Neural cell (in vitro differentiated cells): ENCODE measurements around the gene DOCK2.

Experiments used
- CTCF ChIP-seq: fragments of 450-650 bp; IDR thresholded peaks from 2 replicates; pipeline ENCODE4 v1.5.1; 2014; ENCODE audit warnings: antibody characterized with exemption, mild to moderate bottlenecking, moderate library complexity; ENCODE audit not compliant: poor library complexity, severe bottlenecking
- EP300 ChIP-seq: fragments of 450-650 bp; conservative IDR thresholded peaks from 2 replicates; pipeline ENCODE4 v1.6.1; 2014; ENCODE audit warnings: antibody characterized with exemption, mild to moderate bottlenecking, moderate library complexity; ENCODE audit not compliant: poor library complexity, severe bottlenecking
- EZH2 ChIP-seq: fragments of 200-600, 300-800 bp; shearing (Covaris generic), sonication (generic); IDR thresholded peaks from 2 replicates; pipeline ENCODE4 v1.6.1; 2014; ENCODE audit warnings: antibody characterized with exemption, low read length, borderline replicate concordance, mild to moderate bottlenecking; ENCODE audit not compliant: insufficient read depth, poor library complexity, severe bottlenecking
- POLR2AphosphoS5 ChIP-seq: IDR thresholded peaks from 2 replicates; pipeline ENCODE4 v1.6.1; 2012
- RAD21 ChIP-seq: fragments of 450-650 bp; conservative IDR thresholded peaks from 2 replicates; pipeline ENCODE4 v1.6.1; 2014; ENCODE audit warnings: antibody characterized with exemption, mild to moderate bottlenecking, moderate library complexity
- TAF1 ChIP-seq: IDR thresholded peaks from 2 replicates; pipeline ENCODE4 v1.6.1; 2012; ENCODE audit warnings: low read depth
- TF ChIP-seq, protein P1 (sequence below): IDR thresholded peaks from 2 replicates; pipeline ENCODE4 v1.6.1; 2012; ENCODE audit warnings: borderline replicate concordance

DNA sequence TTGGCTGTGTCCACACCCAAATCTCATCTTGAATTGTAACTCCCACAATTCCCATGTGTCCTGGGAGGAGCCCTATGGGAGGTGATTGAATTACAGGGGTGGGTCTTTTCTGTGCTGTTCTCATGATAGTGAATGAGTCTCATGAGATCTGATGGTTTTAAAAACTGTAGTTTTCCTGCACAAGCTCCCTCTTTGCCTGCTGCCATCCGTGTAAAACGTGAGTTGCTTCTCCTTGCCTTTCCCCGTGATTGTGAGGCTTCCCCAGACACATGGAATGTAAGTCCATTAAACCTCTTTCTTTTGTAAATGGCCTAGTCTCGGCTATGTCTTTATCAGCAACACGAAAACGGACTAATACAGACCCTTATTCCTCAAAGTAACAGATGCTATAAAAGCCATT, 94.1 kb downstream of the DOCK2 start:
- TF ChIP-seq CTCF (no peak), POLR2AphosphoS5 (no peak), EZH2 (no peak), TAF1 (no peak), RAD21 (no peak), EP300 (no peak)
- TF ChIP-seq, protein P1, sequence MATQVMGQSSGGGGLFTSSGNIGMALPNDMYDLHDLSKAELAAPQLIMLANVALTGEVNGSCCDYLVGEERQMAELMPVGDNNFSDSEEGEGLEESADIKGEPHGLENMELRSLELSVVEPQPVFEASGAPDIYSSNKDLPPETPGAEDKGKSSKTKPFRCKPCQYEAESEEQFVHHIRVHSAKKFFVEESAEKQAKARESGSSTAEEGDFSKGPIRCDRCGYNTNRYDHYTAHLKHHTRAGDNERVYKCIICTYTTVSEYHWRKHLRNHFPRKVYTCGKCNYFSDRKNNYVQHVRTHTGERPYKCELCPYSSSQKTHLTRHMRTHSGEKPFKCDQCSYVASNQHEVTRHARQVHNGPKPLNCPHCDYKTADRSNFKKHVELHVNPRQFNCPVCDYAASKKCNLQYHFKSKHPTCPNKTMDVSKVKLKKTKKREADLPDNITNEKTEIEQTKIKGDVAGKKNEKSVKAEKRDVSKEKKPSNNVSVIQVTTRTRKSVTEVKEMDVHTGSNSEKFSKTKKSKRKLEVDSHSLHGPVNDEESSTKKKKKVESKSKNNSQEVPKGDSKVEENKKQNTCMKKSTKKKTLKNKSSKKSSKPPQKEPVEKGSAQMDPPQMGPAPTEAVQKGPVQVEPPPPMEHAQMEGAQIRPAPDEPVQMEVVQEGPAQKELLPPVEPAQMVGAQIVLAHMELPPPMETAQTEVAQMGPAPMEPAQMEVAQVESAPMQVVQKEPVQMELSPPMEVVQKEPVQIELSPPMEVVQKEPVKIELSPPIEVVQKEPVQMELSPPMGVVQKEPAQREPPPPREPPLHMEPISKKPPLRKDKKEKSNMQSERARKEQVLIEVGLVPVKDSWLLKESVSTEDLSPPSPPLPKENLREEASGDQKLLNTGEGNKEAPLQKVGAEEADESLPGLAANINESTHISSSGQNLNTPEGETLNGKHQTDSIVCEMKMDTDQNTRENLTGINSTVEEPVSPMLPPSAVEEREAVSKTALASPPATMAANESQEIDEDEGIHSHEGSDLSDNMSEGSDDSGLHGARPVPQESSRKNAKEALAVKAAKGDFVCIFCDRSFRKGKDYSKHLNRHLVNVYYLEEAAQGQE: no peak
